Measurements from ENCODE around the gene PDK2. TPM values are rescaled to one million over a fixed set of nuclear protein-coding genes. Genes with fewer than 3 reads are reported as not detected.
"Not testable (repeated sequence)": the region's sequence is repeated elsewhere in the genome, so short reads cannot be mapped to it uniquely, and the experiment has no call there.

Gene PDK2
- polyA plus RNA-seq, 1 donor = 131 TPM

- DNase-seq = no peak
These were observed 38.2 kb upstream of the PDK2 start for GRCh38 chr17:50056961-50057330.

GRCh38 chr17:50057521-50057991 is 37.6 kb upstream of the PDK2 start:
- no peak for DNase-seq

- DNase-seq = peak; percentile 51
These were observed 36.7 kb upstream of the PDK2 start for GRCh38 chr17:50058296-50058953.

- no peak for DNase-seq
These were observed 35.9 kb upstream of the PDK2 start for GRCh38 chr17:50059256-50059655.

GRCh38 chr17:50059759-50060273 is 35.3 kb upstream of the PDK2 start:
- DNase-seq = no peak

- DNase-seq = peak; percentile 50
These were observed 34.0 kb upstream of the PDK2 start for GRCh38 chr17:50060951-50061712.

GRCh38 chr17:50061713-50062045 is 33.5 kb upstream of the PDK2 start:
- not testable (repeated sequence) for DNase-seq

GRCh38 chr17:50062293-50063243 is 32.6 kb upstream of the PDK2 start:
- DNase-seq = no peak

GRCh38 chr17:50063561-50064252 is 31.4 kb upstream of the PDK2 start:
- DNase-seq = no peak

GRCh38 chr17:50064253-50065001 is 30.7 kb upstream of the PDK2 start:
- DNase-seq = no peak

GRCh38 chr17:50065056-50065455 is 30.1 kb upstream of the PDK2 start:
- DNase-seq = no peak

GRCh38 chr17:50066995-50067394 is 28.2 kb upstream of the PDK2 start:
- no peak for DNase-seq

- no peak for DNase-seq
These were observed 27.2 kb upstream of the PDK2 start for GRCh38 chr17:50067996-50068395.

GRCh38 chr17:50070908-50071680 is 24.1 kb upstream of the PDK2 start:
- DNase-seq = no peak

- no peak for DNase-seq
These were observed 23.5 kb upstream of the PDK2 start for GRCh38 chr17:50071692-50072091.

- no peak for DNase-seq
These were observed 23.0 kb upstream of the PDK2 start for GRCh38 chr17:50072130-50072529.

GRCh38 chr17:50072925-50073324 is 22.2 kb upstream of the PDK2 start:
- DNase-seq = no peak

GRCh38 chr17:50074227-50074626 is 20.9 kb upstream of the PDK2 start:
- DNase-seq = no peak

GRCh38 chr17:50075446-50076032 is 19.6 kb upstream of the PDK2 start:
- no peak for DNase-seq

GRCh38 chr17:50076221-50076590 is 18.9 kb upstream of the PDK2 start:
- no peak for DNase-seq
